Skeletal muscle tissue (tissue), 4 donors: ENCODE measurements around the gene CSN3. TPM values are rescaled to one million over a fixed set of nuclear protein-coding genes. Genes with fewer than 3 reads are reported as not detected.

Experiments
- H3K27ac ChIP-seq: one replicate; pipeline ENCODE4 v1.7.0; 2013; ENCODE audit warnings: mild to moderate bottlenecking, low read depth, low read length, inconsistent platforms
- H3K27me3 ChIP-seq, 3 donors: one replicate each; pipeline ENCODE4 v1.7.0; 2013; ENCODE audit warnings: low read length in 3 of 3; ENCODE audit not compliant: control insufficient read depth in 3 of 3, insufficient read depth in 3 of 3
- H3K36me3 ChIP-seq, 3 donors: one replicate each; pipeline ENCODE4 v1.7.0; 2013; ENCODE audit warnings: low read length in 3 of 3; ENCODE audit not compliant: control insufficient read depth in 3 of 3, insufficient read depth in 3 of 3
- H3K4me1 ChIP-seq, 3 donors: one replicate each; pipeline ENCODE4 v1.7.0; 2013; ENCODE audit warnings: low read length in 3 of 3, mild to moderate bottlenecking in 3 of 3; ENCODE audit not compliant: control insufficient read depth in 3 of 3, insufficient read depth in 3 of 3
- H3K4me3 ChIP-seq, 3 donors: one replicate each; pipeline ENCODE4 v1.7.0; 2013; ENCODE audit warnings: low read length in 3 of 3
- H3K9ac ChIP-seq, 3 donors: one replicate each; pipeline ENCODE4 v1.7.0; 2013; ENCODE audit warnings: low read length in 3 of 3, mild to moderate bottlenecking in 3 of 3, moderate library complexity in 2 of 3, low read depth in 1 of 3
- H3K9me3 ChIP-seq, 3 donors: one replicate each; pipeline ENCODE4 v1.7.0; 2013; ENCODE audit warnings: low read length in 3 of 3; ENCODE audit not compliant: control insufficient read depth in 3 of 3
- total RNA-seq: library from RNA; depleted of rRNA; stranded (reverse); fragments of >200 nt; gene quantifications from one replicate; pipeline ENCODE4 v1.2.3, GENCODE V29; 2014
- donor health status: Osteomylitis.

Gene CSN3
- total RNA-seq, 1 donor from 2014 or later, result not detected

GRCh38 chr4:70225824-70226223, 16.6 kb upstream of the CSN3 start, which contains the start of gene FDCSP:
Gene FDCSP (plus strand): TSS chr4:70226124. CDS start chr4:70231195, 5,071 bp downstream.
- Histone ChIP-seq H3K27ac (no peak within 1 kb of the TSS), H3K9me3 (no peaks in the 10 kb centered on the region), H3K4me1 (no peaks in the 10 kb centered on the region), H3K9ac (no peak within 1 kb of the TSS), H3K36me3 (no peaks in the 10 kb centered on the region), H3K27me3 (no peaks in the 10 kb centered on the region), H3K4me3 (no peak within 1 kb of the TSS)

- Histone ChIP-seq H3K4me3 (no peak overlapping the region), H3K36me3 (no peaks in the 10 kb centered on the region), H3K9me3 (no peaks in the 10 kb centered on the region), H3K27me3 (no peaks in the 10 kb centered on the region), H3K27ac (no peak overlapping the region), H3K4me1 (no peaks in the 10 kb centered on the region), H3K9ac (no peak overlapping the region)
These were observed 6.3 kb upstream of the CSN3 start for GRCh38 chr4:70236125-70236524.

GRCh38 chr4:70239131-70239883, 3.1 kb upstream of the CSN3 start:
- no peak overlapping the region for H3K27ac ChIP-seq
- H3K4me3 ChIP-seq, result no peak overlapping the region
- no peaks in the 10 kb centered on the region for H3K9me3 ChIP-seq
- no peaks in the 10 kb centered on the region for H3K27me3 ChIP-seq
- no peaks in the 10 kb centered on the region for H3K4me1 ChIP-seq
- no peaks in the 10 kb centered on the region for H3K36me3 ChIP-seq
- no peak overlapping the region for H3K9ac ChIP-seq

GRCh38 chr4:70239884-70240591, 2.4 kb upstream of the CSN3 start:
- Histone ChIP-seq H3K9me3 (no peaks in the 10 kb centered on the region), H3K4me3 (no peak overlapping the region), H3K36me3 (no peaks in the 10 kb centered on the region), H3K9ac (no peak overlapping the region), H3K4me1 (no peaks in the 10 kb centered on the region), H3K27me3 (no peaks in the 10 kb centered on the region), H3K27ac (no peak overlapping the region)

GRCh38 chr4:70243091-70243490, 694 bp downstream of the CSN3 start:
- no peaks in the 10 kb centered on the region for H3K36me3 ChIP-seq
- no peak overlapping the region for H3K4me3 ChIP-seq
- H3K27ac ChIP-seq, result no peak overlapping the region
- no peaks in the 10 kb centered on the region for H3K27me3 ChIP-seq
- no peaks in the 10 kb centered on the region for H3K9me3 ChIP-seq
- H3K9ac ChIP-seq, result no peak overlapping the region
- no peaks in the 10 kb centered on the region for H3K4me1 ChIP-seq

- H3K36me3 ChIP-seq, result no peaks in the 10 kb centered on the region
- no peaks in the 10 kb centered on the region for H3K9me3 ChIP-seq
These were observed 9.0 kb downstream of the CSN3 start for GRCh38 chr4:70251250-70251944.

GRCh38 chr4:70251945-70252277, 9.5 kb downstream of the CSN3 start:
- no peak overlapping the region for H3K27ac ChIP-seq
- no peak overlapping the region for H3K4me3 ChIP-seq
- H3K36me3 ChIP-seq, result no peaks in the 10 kb centered on the region
- no peak overlapping the region for H3K9ac ChIP-seq
- no peaks in the 10 kb centered on the region for H3K4me1 ChIP-seq
- H3K27me3 ChIP-seq, result no peaks in the 10 kb centered on the region
- H3K9me3 ChIP-seq, result no peaks in the 10 kb centered on the region

More at GRCh38 chr4:70251250-70251944, 9.0 kb downstream of the CSN3 start:
- no peaks in the 10 kb centered on the region for H3K27me3 ChIP-seq
- no peaks in the 10 kb centered on the region for H3K4me1 ChIP-seq
- H3K9ac ChIP-seq, result no peak overlapping the region
- no peak overlapping the region for H3K27ac ChIP-seq
- H3K4me3 ChIP-seq, result no peak overlapping the region

- Histone ChIP-seq H3K4me1 (no peaks in the 10 kb centered on the region), H3K9ac (no peak overlapping the region), H3K4me3 (no peak overlapping the region), H3K9me3 (no peaks in the 10 kb centered on the region), H3K36me3 (no peaks in the 10 kb centered on the region), H3K27me3 (no peaks in the 10 kb centered on the region), H3K27ac (no peak overlapping the region)
These were observed 27.3 kb downstream of the CSN3 start for GRCh38 chr4:70269674-70270073.

GRCh38 chr4:70277121-70277520, 34.7 kb downstream of the CSN3 start:
- Histone ChIP-seq H3K9me3 (no peaks in the 10 kb centered on the region), H3K4me3 (no peak overlapping the region), H3K27me3 (no peaks in the 10 kb centered on the region), H3K9ac (no peak overlapping the region), H3K4me1 (no peaks in the 10 kb centered on the region), H3K27ac (no peak overlapping the region), H3K36me3 (no peaks in the 10 kb centered on the region)

- Histone ChIP-seq H3K9me3 (no peaks in the 10 kb centered on the region), H3K4me1 (no peaks in the 10 kb centered on the region), H3K27ac (no peak overlapping the region), H3K4me3 (no peak overlapping the region), H3K27me3 (no peaks in the 10 kb centered on the region), H3K9ac (no peak overlapping the region), H3K36me3 (no peaks in the 10 kb centered on the region)
These were observed 38.2 kb downstream of the CSN3 start for GRCh38 chr4:70280567-70280966.
